Measurements from ENCODE around the gene MXRA7. TPM values are rescaled to one million over a fixed set of nuclear protein-coding genes. Genes with fewer than 3 reads are reported as not detected.

MXRA7 gene
- total RNA-seq, 4 donors from 2014 or later = 31.0 to 633 (median 52.5) TPM

DNA sequence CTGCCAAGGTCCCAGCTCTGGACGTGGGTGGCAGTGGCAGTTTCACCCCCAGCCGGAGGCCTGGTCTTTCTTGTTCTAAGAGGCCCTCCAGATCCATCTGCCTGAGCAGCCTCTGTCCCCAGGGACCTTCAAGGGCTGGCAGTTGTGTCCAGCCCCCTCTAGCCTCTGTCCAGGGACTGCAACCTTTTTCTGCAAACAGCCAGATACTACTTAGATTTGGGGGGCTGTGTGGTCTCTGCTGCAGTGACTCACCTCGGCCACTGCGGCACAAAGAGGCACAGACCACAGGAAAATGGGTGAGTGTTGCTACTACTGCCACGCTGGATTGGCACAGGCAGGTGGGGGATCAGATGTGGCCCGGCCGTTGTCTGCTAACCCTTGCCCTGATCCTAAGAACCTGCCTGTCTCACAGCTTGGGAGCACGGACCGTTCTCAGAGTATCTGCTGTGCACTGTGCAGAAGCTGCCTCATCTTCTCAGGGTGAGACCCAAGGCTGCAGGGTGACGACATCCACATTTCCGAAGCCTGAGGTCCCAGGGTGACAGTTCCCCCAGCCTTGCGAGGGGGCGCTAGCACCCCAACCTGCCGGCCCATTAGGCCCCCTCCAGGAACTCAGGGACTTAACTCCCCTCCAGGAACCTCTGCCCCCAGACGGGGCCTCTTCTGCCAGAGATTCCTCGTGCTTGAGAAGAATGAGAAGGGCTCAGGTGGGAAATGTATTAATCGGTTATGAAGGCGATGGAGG lies 27.6 kb downstream of the MXRA7 start:
- intact Hi-C loops (cut with DNase I; ENCODE audit: low total_unique reads) = loop anchor here (5.0 kb wide), 1 partner anchor 34 kb away; no protein-coding TSS in a partner anchor
- Histone ChIP-seq H3K27me3 (no peaks in the 10 kb centered on the region), H3K9me3 (no peaks in the 10 kb centered on the region), H3K36me3 (no peaks in the 10 kb centered on the region), H3K4me3 (no peak overlapping the region), H3K4me1 (peaks cover 29 to 62% (median 48%) of the 10 kb centered on the region in 4 donors), H3K27ac (peak overlapping the region; percentile 17 to 89 (median 71))
- no peak for DNase-seq
- WGBS, 2 donors (ENCODE audit: low coverage in 1 of 2) = 72% methylated on average over 18 of the region's 18 CpGs; no CpG with 5 or more reads in 1 of the 2 donors
- TF ChIP-seq, protein P1, sequence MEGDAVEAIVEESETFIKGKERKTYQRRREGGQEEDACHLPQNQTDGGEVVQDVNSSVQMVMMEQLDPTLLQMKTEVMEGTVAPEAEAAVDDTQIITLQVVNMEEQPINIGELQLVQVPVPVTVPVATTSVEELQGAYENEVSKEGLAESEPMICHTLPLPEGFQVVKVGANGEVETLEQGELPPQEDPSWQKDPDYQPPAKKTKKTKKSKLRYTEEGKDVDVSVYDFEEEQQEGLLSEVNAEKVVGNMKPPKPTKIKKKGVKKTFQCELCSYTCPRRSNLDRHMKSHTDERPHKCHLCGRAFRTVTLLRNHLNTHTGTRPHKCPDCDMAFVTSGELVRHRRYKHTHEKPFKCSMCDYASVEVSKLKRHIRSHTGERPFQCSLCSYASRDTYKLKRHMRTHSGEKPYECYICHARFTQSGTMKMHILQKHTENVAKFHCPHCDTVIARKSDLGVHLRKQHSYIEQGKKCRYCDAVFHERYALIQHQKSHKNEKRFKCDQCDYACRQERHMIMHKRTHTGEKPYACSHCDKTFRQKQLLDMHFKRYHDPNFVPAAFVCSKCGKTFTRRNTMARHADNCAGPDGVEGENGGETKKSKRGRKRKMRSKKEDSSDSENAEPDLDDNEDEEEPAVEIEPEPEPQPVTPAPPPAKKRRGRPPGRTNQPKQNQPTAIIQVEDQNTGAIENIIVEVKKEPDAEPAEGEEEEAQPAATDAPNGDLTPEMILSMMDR (IDR thresholded peaks at IDR 0.05) = no peak
- TF ChIP-seq POLR2AphosphoS5 (IDR thresholded peaks at IDR 0.05) (no peak), EP300 (IDR thresholded peaks at IDR 0.05; ENCODE audit: low read depth) (no peak), POLR2A (IDR thresholded peaks at IDR 0.05) (no peak)
- in situ Hi-C loops (cut with MboI; ENCODE audit: low pct_ligation_motif_present in 1 of 4, low pct_unique_long_range_greater_than_20kb in 1 of 4, low sequenced_read_pairs in 3 of 4) = no loop called here

DNA sequence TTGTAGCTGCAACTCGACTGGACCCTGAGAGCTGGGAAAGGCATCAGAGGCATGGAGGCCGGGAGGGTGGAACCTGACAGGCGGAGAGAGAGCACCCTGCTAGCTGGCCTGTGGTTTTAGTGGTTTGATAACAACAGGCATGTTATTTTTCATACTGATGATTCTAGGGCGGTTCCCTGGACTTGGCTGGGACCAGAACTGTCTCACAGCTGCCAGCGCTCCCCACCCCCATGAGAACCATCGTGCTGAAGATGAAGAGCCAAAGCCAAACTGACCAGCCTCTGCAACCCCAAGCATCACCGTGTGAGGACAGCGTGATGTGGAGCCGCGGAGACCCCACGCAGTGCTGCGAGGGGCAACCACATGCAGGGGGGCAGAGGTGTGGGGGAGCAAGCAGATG lies 28.5 kb downstream of the MXRA7 start:
- Histone ChIP-seq H3K27me3 (no peaks in the 10 kb centered on the region), H3K4me3 (no peak overlapping the region), H3K27ac (peak overlapping the region; percentile 17 to 89 (median 71)), H3K36me3 (no peaks in the 10 kb centered on the region), H3K4me1 (peaks cover 20 to 60% (median 43%) of the 10 kb centered on the region in 4 donors), H3K9me3 (no peaks in the 10 kb centered on the region)
- no peak for DNase-seq
- no peak for TF ChIP-seq POLR2AphosphoS5 (IDR thresholded peaks at IDR 0.05)
- TF ChIP-seq, protein P1 (IDR thresholded peaks at IDR 0.05) = no peak
- no peak for TF ChIP-seq POLR2A (IDR thresholded peaks at IDR 0.05)
- no peak for TF ChIP-seq EP300 (IDR thresholded peaks at IDR 0.05; ENCODE audit: low read depth)
- in situ Hi-C loops (cut with MboI; ENCODE audit: low pct_ligation_motif_present in 1 of 4, low pct_unique_long_range_greater_than_20kb in 1 of 4, low sequenced_read_pairs in 3 of 4) (no loop called here), intact Hi-C loops (cut with DNase I; ENCODE audit: low total_unique reads) (loop anchor here (5.0 kb wide), 1 partner anchor 35 kb away; no protein-coding TSS in a partner anchor)
- 73% methylated on average over 12 of the region's 12 CpGs; no CpG with 5 or more reads in 1 of the 2 donors for WGBS, 2 donors (ENCODE audit: low coverage in 1 of 2)

DNA sequence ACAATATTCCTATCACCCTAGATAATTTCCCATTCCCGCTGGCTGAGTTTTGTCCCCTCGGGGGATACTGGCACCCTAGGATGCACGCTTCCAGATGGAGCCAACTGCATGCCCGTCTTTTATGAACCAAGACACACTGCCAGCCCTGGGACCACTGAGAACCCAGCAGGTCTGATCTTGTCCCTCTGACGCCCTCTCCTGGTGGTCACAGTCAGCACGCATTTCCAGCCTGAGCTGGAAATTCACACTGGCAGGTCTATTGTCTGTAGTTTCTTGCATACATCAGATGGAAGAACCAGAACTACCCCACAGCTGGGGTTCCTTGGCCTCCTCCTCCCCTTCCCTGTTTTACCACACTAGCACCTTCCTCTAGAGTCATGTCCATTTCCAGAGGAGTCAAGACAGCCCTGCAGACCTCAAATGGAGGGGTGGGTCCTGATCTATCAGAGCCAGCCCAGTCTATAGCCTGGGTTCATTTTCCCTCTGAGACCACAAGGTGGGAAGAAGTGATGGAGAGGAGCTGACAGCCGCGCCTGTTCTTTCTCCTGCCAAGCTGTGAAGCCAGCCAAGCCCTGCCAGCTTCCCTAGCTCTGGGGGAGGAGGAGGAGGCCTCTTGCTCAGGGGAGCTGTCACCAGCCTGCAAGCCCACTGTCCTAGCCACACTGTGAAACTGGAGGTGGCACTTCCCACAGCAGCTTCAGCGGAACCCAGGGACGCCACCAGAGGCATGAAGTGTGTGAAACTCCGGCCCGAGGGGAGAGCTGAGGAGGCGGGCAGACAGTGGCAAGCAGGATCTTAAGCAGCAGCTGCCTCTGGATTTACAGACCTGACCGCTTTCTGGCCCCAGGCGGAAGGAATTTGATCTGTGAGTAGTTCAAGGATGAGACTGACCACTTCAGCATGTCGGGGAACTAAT lies 29.3 kb downstream of the MXRA7 start:
- TF ChIP-seq POLR2AphosphoS5 (IDR thresholded peaks at IDR 0.05) (no peak), EP300 (IDR thresholded peaks at IDR 0.05; ENCODE audit: low read depth) (no peak), POLR2A (IDR thresholded peaks at IDR 0.05) (no peak)
- TF ChIP-seq, protein P1 (IDR thresholded peaks at IDR 0.05) = peak; percentile 72 to 88 (median 79)
- H3K4me3 ChIP-seq = no peak overlapping the region
- H3K36me3 ChIP-seq = no peaks in the 10 kb centered on the region
- peak; percentile 84 for DNase-seq
- H3K9me3 ChIP-seq = no peaks in the 10 kb centered on the region
- intact Hi-C loops (cut with DNase I; ENCODE audit: low total_unique reads) (loop anchor here (5.0 kb wide), 1 partner anchor 36 kb away; no protein-coding TSS in a partner anchor), in situ Hi-C loops (cut with MboI; ENCODE audit: low pct_ligation_motif_present in 1 of 4, low pct_unique_long_range_greater_than_20kb in 1 of 4, low sequenced_read_pairs in 3 of 4) (no loop called here)
- 32 to 52% methylated on average over 3 to 16 of the region's 16 CpGs for WGBS, 2 donors (ENCODE audit: low coverage in 1 of 2)
- no peaks in the 10 kb centered on the region for H3K27me3 ChIP-seq
- peak overlapping the region; percentile 17 to 89 (median 71) for H3K27ac ChIP-seq
- H3K4me1 ChIP-seq = peaks cover 12 to 52% (median 36%) of the 10 kb centered on the region in 4 donors

DNA sequence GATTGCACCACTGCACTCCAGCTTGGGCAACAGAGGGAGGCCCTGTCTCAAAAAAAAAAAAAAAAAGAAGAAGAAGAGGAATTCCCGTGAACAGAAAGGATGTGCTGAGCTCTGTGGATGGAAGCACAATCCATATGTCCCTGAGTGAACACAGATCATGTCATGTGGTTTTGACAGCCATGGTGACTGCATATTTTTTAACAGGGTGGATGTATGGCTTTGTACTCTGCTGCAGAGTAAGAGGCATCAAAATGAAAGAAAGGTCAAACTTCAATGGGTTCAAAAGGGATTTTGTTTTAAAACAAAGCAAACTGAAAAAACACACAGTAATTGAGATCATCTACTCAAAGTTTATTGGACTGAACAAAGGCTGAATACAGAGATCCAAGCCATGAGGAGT lies 31.5 kb downstream of the MXRA7 start:
- in situ Hi-C loops (cut with MboI; ENCODE audit: low pct_ligation_motif_present in 1 of 4, low pct_unique_long_range_greater_than_20kb in 1 of 4, low sequenced_read_pairs in 3 of 4) = no loop called here
- Histone ChIP-seq H3K9me3 (no peaks in the 10 kb centered on the region), H3K4me1 (peaks cover 11 to 45% (median 30%) of the 10 kb centered on the region in 4 donors), H3K27ac (peak overlapping the region; percentile 56 to 78 (median 66)), H3K27me3 (no peaks in the 10 kb centered on the region), H3K36me3 (no peaks in the 10 kb centered on the region), H3K4me3 (no peak overlapping the region)
- 56 to 61% methylated on average over 1 of the region's 1 CpG for WGBS, 2 donors (ENCODE audit: low coverage in 1 of 2)
- TF ChIP-seq POLR2A (IDR thresholded peaks at IDR 0.05) (no peak), POLR2AphosphoS5 (IDR thresholded peaks at IDR 0.05) (no peak)
- TF ChIP-seq, protein P1 (IDR thresholded peaks at IDR 0.05) = no peak
- DNase-seq = no peak
- intact Hi-C loops (cut with DNase I; ENCODE audit: low total_unique reads) = no loop called here

Data from transverse colon (tissue), 4 donors.